Spleen (tissue), 11 donors: ENCODE results near the gene ERICH6. TPM values are rescaled to one million over a fixed set of nuclear protein-coding genes. Genes with fewer than 3 reads are reported as not detected.

Experiments
- DNase-seq: peaks from one replicate; pipeline ENCODE4 v3.0.0-alpha.2; 2020
- H3K27ac ChIP-seq, 8 donors: fragments of 200-600 bp; sonication (generic) in 7 of 8; 1 replicate in 4 of 8; 2 replicates in 4 of 8; pipeline versions ENCODE4 v1.5.0 to v1.8.0; 2016 to 2021; ENCODE audit warnings: inconsistent platforms in 4 of 8, mild to moderate bottlenecking in 4 of 8, moderate library complexity in 1 of 8
- H3K27me3 ChIP-seq, 7 donors: fragments of 200-600 bp; sonication (generic) in 6 of 7; replicated peaks in 1 of 7; 1 replicate in 4 of 7; 2 replicates in 3 of 7; pipeline versions ENCODE4 v1.5.0 to v1.8.0; 2016 to 2021; ENCODE audit warnings: inconsistent platforms in 3 of 7, mild to moderate bottlenecking in 1 of 7
- H3K36me3 ChIP-seq, 6 donors: fragments of 200-600 bp; sonication (generic) in 5 of 6; 1 replicate in 4 of 6; 2 replicates in 2 of 6; pipeline versions ENCODE4 v1.5.0 to v1.8.0; 2016 to 2021; ENCODE audit warnings: inconsistent platforms in 2 of 6
- H3K4me1 ChIP-seq, 6 donors: fragments of 200-600 bp; sonication (generic) in 5 of 6; 1 replicate in 3 of 6; 2 replicates in 3 of 6; pipeline versions ENCODE4 v1.5.0 to v1.8.0; 2016 to 2021; ENCODE audit warnings: inconsistent platforms in 3 of 6
- H3K4me3 ChIP-seq, 8 donors: fragments of 200-600 bp; sonication (generic) in 7 of 8; 1 replicate in 4 of 8; 2 replicates in 4 of 8; pipeline versions ENCODE4 v1.5.0 to v1.8.0; 2016 to 2021; ENCODE audit warnings: inconsistent platforms in 4 of 8, mild to moderate bottlenecking in 4 of 8, moderate library complexity in 2 of 8
- H3K9me3 ChIP-seq, 8 donors: fragments of 200-600 bp; sonication (generic) in 7 of 8; 1 replicate in 4 of 8; 2 replicates in 4 of 8; pipeline versions ENCODE4 v1.5.0 to v1.8.0; 2016 to 2021; ENCODE audit warnings: inconsistent platforms in 4 of 8
- CTCF ChIP-seq, 11 experiments: fragments of 200-600 bp in 7 of 11; fragments of 450-650 bp in 4 of 11; sonication (generic) in 4 of 11; IDR thresholded peaks in 8 of 11; conservative IDR thresholded peaks in 3 of 11; 1 replicate in 7 of 11; 2 replicates in 4 of 11; pipeline versions ENCODE4 v1.4.0 to v1.8.0; 2016 to 2021; ENCODE audit warnings: antibody characterized with exemption in 11 of 11, inconsistent platforms in 4 of 11, mild to moderate bottlenecking in 1 of 11
- POLR2A ChIP-seq, 3 donors: fragments of 450-650 bp; IDR thresholded peaks; one replicate each; pipeline ENCODE4 v1.5.1; 2017; ENCODE audit warnings: antibody characterized with exemption in 3 of 3, mild to moderate bottlenecking in 1 of 3
- POLR2AphosphoS5 ChIP-seq, 3 donors: sonication (generic); formaldehyde crosslinking; IDR thresholded peaks; one replicate each; pipeline ENCODE4 v1.5.1; 2017; ENCODE audit warnings: antibody characterized with exemption in 3 of 3
- WGBS, 5 donors: extraction: QIAGEN DNeasy Blood & Tissue Kit in 3 of 5; methylation state at CpG; one replicate each; pipeline versions ENCODE4 v1.1.5 to v1.1.7; 2013 to 2018; 5-methylcytosine and 5-hydroxymethylcytosine counted together
- intact Hi-C: fragments of 100-400 bp; cut with DNase I; formaldehyde crosslinking; loops from one replicate; pipeline ENCODE4 v1.15.0; 2023; ENCODE audit warnings: low total_unique reads
- polyA plus RNA-seq, 3 donors: library from polyadenylated mRNA; stranded (reverse); fragments of 200-250 nt; gene quantifications; one replicate each; pipeline ENCODE4 v1.2.1, GENCODE V29; 2013
- total RNA-seq, 7 donors: library from RNA; depleted of rRNA in 3 of 7; stranded (reverse); fragments of >200 nt in 3 of 7; fragmentation: NEBNext Ultra II Directional in 4 of 7; extraction: Animal tissue kit (Norgen Biotek cat#: 25700) in 4 of 7; gene quantifications; one replicate each; pipeline versions ENCODE4 v1.1.0 to v1.2.1, GENCODE V29; 2016 to 2021
- donor health status: healthy with polysubstance abuse.
- donor health status: DM: no; HTN: no; CAD: no; lungs with moderate emphysema.
- donor health status: DM: no; HTN: no; CAD: no.
- donor health status: Bipolar disorder and iron deficiency.
- donor health status: healthy.
- donor health status: DM: no; HTN: no; CAD: no.
- donor health status: DM: yes; HTN: yes; CAD: no.

ERICH6 gene
- total and polyA plus RNA-seq, 10 donors = not detected

DNA sequence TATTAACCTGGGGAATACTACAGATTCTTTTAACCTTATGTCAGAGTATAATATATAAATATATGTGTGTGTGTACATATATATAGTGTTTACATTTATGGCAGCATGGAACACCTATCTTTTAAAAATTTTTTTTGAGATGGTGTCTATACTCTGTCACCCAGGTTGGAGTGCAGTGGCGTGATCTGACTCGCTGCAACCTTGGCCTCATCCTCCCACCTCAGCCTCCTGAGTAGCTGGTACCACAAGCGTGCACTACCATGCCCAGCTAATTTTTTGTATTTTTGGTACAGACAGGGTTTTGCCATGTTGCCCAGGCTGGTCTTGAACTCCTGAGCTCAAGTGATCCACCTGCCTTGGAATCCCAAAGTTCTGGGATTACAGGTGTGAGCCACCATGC is 18.5 kb upstream of the ERICH6 start:
- no peak for TF ChIP-seq POLR2AphosphoS5 (IDR thresholded peaks at IDR 0.05)
- TF ChIP-seq CTCF (IDR thresholded peaks at IDR 0.05 in 8 of 11, conservative IDR thresholded peaks at IDR 0.05 in 3 of 11) = no peak
- TF ChIP-seq POLR2A (IDR thresholded peaks at IDR 0.05) = no peak
- H3K27ac ChIP-seq = no peak overlapping the region
- intact Hi-C loops = loop anchor here (2.0 to 10.0 kb wide), 2 partner anchors 139 to 423 kb away; no protein-coding TSS in a partner anchor
- no peaks in the 10 kb centered on the region for H3K27me3 ChIP-seq
- DNase-seq = no peak
- no peaks in the 10 kb centered on the region for H3K9me3 ChIP-seq
- H3K4me1 ChIP-seq = peaks cover 0 to 9% (median 6%) of the 10 kb centered on the region in 6 donors
- H3K4me3 ChIP-seq = no peak overlapping the region
- 89 to 98% (median 93%) methylated on average over 3 of the region's 3 CpGs for WGBS, 5 donors
- H3K36me3 ChIP-seq = no peaks in the 10 kb centered on the region

DNA sequence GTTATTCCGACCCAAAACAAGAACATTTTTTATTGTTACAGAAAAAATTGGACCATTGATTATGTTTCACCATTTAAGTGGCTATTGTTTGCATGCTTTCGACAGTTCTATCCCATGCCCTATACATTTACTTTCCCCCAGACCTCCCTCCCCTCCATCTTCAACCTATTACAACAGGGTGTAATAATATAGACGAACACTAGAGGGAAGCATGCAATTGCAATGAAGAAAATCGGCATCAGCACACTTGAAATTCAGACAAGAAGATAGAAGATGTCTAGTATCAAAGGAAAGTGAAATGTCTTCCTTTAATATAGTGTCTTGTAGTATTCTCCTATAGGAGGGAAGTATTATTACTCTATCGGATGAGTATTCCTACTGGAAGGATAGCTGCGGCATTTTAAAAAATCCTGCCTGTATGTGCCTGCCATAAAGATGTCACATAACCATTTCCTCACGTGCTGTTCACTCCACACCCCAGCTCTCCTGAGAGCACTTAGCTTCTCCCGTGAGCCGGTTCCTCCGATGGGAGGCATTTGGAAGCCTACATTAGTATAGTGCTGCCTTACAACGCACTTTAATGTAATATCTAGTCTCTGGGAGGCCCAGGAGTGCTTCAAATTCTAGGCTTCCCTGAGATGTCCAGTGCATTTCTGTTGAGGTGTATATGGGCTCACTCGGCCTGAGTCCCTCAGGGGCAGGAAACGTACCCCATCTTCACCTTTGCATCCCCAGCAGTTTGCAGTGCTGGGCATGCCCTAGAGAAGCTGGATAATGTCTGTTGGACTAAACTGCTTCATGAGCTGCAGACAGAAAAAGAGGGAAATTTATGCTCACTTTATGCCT is 17.8 kb upstream of the ERICH6 start:
- WGBS, 5 donors = 26 to 36% (median 31%) methylated on average over 13 of the region's 13 CpGs
- TF ChIP-seq POLR2A (IDR thresholded peaks at IDR 0.05) (no peak), CTCF (IDR thresholded peaks at IDR 0.05 in 8 of 11, conservative IDR thresholded peaks at IDR 0.05 in 3 of 11) (peak; percentile 57 to 93 (median 83))
- Histone ChIP-seq H3K9me3 (peaks cover 0 to 3% (median 0%) of the 10 kb centered on the region in 8 donors), H3K4me3 (no peak overlapping the region), H3K27ac (no peak overlapping the region), H3K4me1 (peaks cover 0 to 9% (median 6%) of the 10 kb centered on the region in 6 donors), H3K27me3 (no peaks in the 10 kb centered on the region), H3K36me3 (no peaks in the 10 kb centered on the region)
- DNase-seq = no peak
- intact Hi-C loops = loop anchor here (2.0 to 10.0 kb wide), 2 partner anchors 139 to 423 kb away; no protein-coding TSS in a partner anchor

- H3K27me3 ChIP-seq = no peaks in the 10 kb centered on the region
- no peak overlapping the region for H3K4me3 ChIP-seq
- intact Hi-C loops = loop anchor here (10.0 kb wide), 1 partner anchor 424 kb away; no protein-coding TSS in a partner anchor
- TF ChIP-seq POLR2AphosphoS5 (IDR thresholded peaks at IDR 0.05) (no peak), CTCF (IDR thresholded peaks at IDR 0.05 in 8 of 11, conservative IDR thresholded peaks at IDR 0.05 in 3 of 11) (no peak), POLR2A (IDR thresholded peaks at IDR 0.05) (no peak)
- WGBS, 5 donors = 70 to 88% (median 79%) methylated on average over 3 of the region's 3 CpGs
- peaks cover 0 to 9% (median 6%) of the 10 kb centered on the region in 6 donors for H3K4me1 ChIP-seq
- H3K9me3 ChIP-seq = peaks cover 0 to 9% (median 4%) of the 10 kb centered on the region in 8 donors
- H3K36me3 ChIP-seq = no peaks in the 10 kb centered on the region
- H3K27ac ChIP-seq = no peak overlapping the region
- no peak for DNase-seq
These were observed 16.7 kb upstream of the ERICH6 start for GRCh38 chr3:150720444-150720843.

- 90 to 96% (median 92%) methylated on average over 2 of the region's 2 CpGs for WGBS, 5 donors
- intact Hi-C loops = no loop called here
These were observed 6.4 kb upstream of the ERICH6 start for GRCh38 chr3:150710097-150710496.

More at GRCh38 chr3:150710097-150710496, 6.4 kb upstream of the ERICH6 start:
- Histone ChIP-seq H3K9me3 (peaks cover 0 to 4% (median 0%) of the 10 kb centered on the region in 8 donors), H3K4me1 (peaks cover 0 to 5% (median 0%) of the 10 kb centered on the region in 6 donors), H3K27me3 (no peaks in the 10 kb centered on the region), H3K36me3 (peaks cover 0 to 50% (median 7%) of the 10 kb centered on the region in 6 donors), H3K27ac (no peak overlapping the region), H3K4me3 (no peak overlapping the region)
- no peak for DNase-seq
- TF ChIP-seq POLR2AphosphoS5 (IDR thresholded peaks at IDR 0.05) = no peak
